Adipocyte (in vitro differentiated cells): ENCODE measurements around the gene UGT1A9.
"Not testable (repeated sequence)": the region's sequence is repeated elsewhere in the genome, so short reads cannot be mapped to it uniquely, and the experiment has no call there.

Source experiments
- DNase-seq: peaks from one replicate; pipeline ENCODE4 v3.0.0-alpha.2; 2015; ENCODE audit warnings: low read depth
- H3K27me3 ChIP-seq: replicated peaks from 2 replicates; pipeline ENCODE4 v1.7.0; 2013; ENCODE audit warnings: mild to moderate bottlenecking, low read length, moderate library complexity; ENCODE audit not compliant: control insufficient read depth, insufficient read depth
- H3K36me3 ChIP-seq: 2 replicates; pipeline ENCODE4 v1.7.0; 2013; ENCODE audit warnings: low read length, mild to moderate bottlenecking, moderate library complexity; ENCODE audit not compliant: control insufficient read depth, insufficient read depth, severe bottlenecking
- H3K4me1 ChIP-seq: 2 replicates; pipeline ENCODE4 v1.7.0; 2013; ENCODE audit warnings: mild to moderate bottlenecking, low read length, moderate library complexity; ENCODE audit not compliant: control insufficient read depth, insufficient read depth
- H3K4me3 ChIP-seq: 2 replicates; pipeline ENCODE4 v1.7.0; 2013; ENCODE audit warnings: mild to moderate bottlenecking, low read length, moderate library complexity
- H3K9ac ChIP-seq: 2 replicates; pipeline ENCODE4 v1.7.0; 2013; ENCODE audit warnings: mild to moderate bottlenecking, low read length, moderate library complexity
- H3K9me3 ChIP-seq: 2 replicates; pipeline ENCODE4 v1.7.0; 2013; ENCODE audit warnings: mild to moderate bottlenecking, low read length, moderate library complexity; ENCODE audit not compliant: control insufficient read depth

UGT1A9 gene

GRCh38 chr2:233747283-233747544 is 75.5 kb downstream of the UGT1A9 start:
- Histone ChIP-seq H3K36me3 (no peaks in the 10 kb centered on the region), H3K27me3 (peaks cover 4% of the 10 kb centered on the region), H3K4me3 (no peak overlapping the region), H3K9ac (no peak overlapping the region), H3K9me3 (peaks cover 4% of the 10 kb centered on the region), H3K4me1 (no peaks in the 10 kb centered on the region)
- DNase-seq = no peak

- not testable (repeated sequence) for H3K9me3 ChIP-seq, H3K4me3 ChIP-seq, H3K36me3 ChIP-seq, DNase-seq, H3K27me3 ChIP-seq, H3K4me1 ChIP-seq, H3K9ac ChIP-seq
These were observed 79.0 kb downstream of the UGT1A9 start for GRCh38 chr2:233750689-233751088.

GRCh38 chr2:233751212-233752009 is 79.7 kb downstream of the UGT1A9 start:
- H3K36me3 ChIP-seq, H3K27me3 ChIP-seq: not testable (repeated sequence)

GRCh38 chr2:233754872-233755611 is 83.3 kb downstream of the UGT1A9 start:
- Histone ChIP-seq H3K36me3 (no peaks in the 10 kb centered on the region), H3K9me3 (peaks cover 8% of the 10 kb centered on the region), H3K27me3 (no peaks in the 10 kb centered on the region), H3K4me3 (no peak overlapping the region), H3K4me1 (no peaks in the 10 kb centered on the region), H3K9ac (no peak overlapping the region)
- DNase-seq = no peak

More at GRCh38 chr2:233751212-233752009, 79.7 kb downstream of the UGT1A9 start:
- not testable (repeated sequence) for H3K4me3 ChIP-seq, H3K9ac ChIP-seq, H3K9me3 ChIP-seq, DNase-seq, H3K4me1 ChIP-seq

DNA sequence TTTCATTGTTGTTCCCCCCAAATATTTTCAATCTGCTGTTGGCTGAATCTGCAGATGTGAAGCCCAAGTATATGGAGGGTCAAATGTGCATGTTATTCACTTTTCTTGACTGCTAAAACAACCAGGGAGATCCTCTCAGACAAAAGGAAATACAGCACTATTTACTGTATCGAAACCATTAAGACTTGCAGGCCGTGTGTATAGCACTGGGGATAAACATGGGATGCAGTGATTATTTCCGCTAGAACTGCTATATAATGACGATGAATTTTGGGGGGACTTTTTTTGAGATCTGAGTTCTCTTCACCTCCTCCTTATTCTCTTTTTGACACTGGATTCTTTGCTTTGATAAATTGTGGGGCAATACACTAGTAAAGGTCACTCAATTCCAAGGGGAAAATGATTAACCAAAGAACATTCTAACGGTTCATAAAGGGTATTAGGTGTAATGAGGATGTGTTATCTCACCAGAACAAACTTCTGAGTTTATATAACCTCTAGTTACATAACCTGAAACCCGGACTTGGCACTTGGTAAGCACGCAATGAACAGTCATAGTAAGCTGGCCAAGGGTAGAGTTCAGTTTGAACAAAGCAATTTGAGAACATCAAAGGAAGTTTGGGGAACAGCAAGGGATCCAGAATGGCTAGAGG is 84.9 kb downstream of the UGT1A9 start:
- Histone ChIP-seq H3K4me1 (peaks cover 7% of the 10 kb centered on the region), H3K9me3 (peaks cover 4% of the 10 kb centered on the region), H3K4me3 (no peak overlapping the region), H3K36me3 (no peaks in the 10 kb centered on the region), H3K27me3 (no peaks in the 10 kb centered on the region), H3K9ac (no peak overlapping the region)
- DNase-seq = no peak

DNA sequence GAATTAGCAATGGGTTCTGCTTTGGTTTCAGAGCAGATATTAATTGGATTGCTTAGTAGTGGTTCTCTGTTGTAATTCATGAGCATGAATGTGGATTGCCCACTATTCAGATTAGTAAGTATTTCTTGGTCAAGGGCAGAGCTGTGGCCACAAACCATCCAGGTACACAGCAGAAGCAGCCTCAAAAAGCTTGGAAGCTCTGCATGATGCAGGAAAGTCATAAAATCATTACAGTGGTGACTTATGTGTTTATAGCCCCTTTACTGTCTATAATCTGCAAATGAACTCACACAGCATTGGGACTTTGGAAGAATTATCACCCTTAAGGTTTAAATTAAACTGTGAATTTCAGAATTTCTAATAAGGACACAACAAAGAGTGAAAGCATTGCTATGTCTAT is 86.4 kb downstream of the UGT1A9 start:
- Histone ChIP-seq H3K4me1 (peaks cover 9% of the 10 kb centered on the region), H3K4me3 (no peak overlapping the region), H3K9me3 (peaks cover 4% of the 10 kb centered on the region), H3K27me3 (no peaks in the 10 kb centered on the region), H3K36me3 (no peaks in the 10 kb centered on the region), H3K9ac (no peak overlapping the region)
- no peak for DNase-seq

DNA sequence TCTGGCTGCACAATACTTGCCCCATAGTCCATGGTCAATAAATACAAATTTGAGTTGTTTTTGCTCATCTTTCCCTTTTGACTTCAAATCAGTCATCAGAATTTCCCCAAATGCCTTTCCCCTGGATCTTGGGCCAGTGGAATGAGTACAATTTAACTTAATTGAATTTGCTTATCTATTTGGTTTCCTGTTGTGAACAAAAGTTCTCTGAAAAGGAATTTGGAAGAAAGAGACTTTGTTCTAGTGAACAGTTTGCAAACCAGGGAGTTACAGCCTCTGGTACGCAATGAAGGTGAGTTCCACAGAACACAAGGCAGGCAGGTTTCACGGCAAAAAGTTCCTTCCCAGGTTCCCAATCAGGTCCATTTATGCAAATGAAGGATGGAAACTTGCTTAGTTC is 87.2 kb downstream of the UGT1A9 start:
- peak; percentile 30 for DNase-seq
- no peaks in the 10 kb centered on the region for H3K27me3 ChIP-seq
- H3K4me1 ChIP-seq = peaks cover 9% of the 10 kb centered on the region
- no peaks in the 10 kb centered on the region for H3K9me3 ChIP-seq
- H3K9ac ChIP-seq = no peak overlapping the region
- H3K36me3 ChIP-seq = no peaks in the 10 kb centered on the region
- H3K4me3 ChIP-seq = no peak overlapping the region

- Histone ChIP-seq H3K4me3 (no peak within 1 kb of the TSS), H3K27me3 (no peaks in the 10 kb centered on the region), H3K4me1 (peaks cover 19% of the 10 kb centered on the region), H3K9ac (no peak within 1 kb of the TSS), H3K9me3 (no peaks in the 10 kb centered on the region), H3K36me3 (no peaks in the 10 kb centered on the region)
- no peak for DNase-seq
These were observed 88.3 kb downstream of the UGT1A9 start, which contains the start of gene UGT1A1 for GRCh38 chr2:233760043-233760442. TSS of gene UGT1A1 (plus strand) at chr2:233760270. CDS start at chr2:233760288, 18 bp downstream.

DNA sequence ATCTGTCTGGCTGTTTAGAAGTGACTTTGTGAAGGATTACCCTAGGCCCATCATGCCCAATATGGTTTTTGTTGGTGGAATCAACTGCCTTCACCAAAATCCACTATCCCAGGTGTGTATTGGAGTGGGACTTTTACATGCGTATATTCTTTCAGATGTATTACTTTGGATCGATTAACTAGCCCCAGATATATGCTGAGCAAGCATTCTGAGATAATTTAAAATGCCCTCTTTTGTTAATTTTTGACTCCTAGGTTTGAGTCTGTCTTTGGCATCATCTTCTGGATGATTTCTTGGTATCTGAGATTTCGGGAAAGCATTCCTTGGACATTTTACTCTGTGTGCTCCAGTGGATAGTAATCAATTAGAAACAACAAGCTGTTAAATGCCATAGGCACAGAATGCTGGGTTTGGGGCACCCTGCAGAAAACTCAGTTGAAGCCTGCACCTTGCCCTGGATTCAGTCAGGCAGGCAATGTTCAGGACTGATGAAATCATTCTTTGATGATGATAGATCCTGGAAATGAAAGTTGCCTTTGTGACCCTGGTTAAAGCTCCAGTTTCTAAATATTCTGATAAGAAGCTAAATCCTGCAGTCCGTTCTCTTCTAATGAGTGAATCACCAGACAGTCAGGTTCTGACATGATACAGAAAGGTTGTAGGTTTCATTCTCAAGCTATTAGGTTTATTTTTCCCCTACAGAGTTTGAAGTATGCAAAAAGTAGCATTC is 89.5 kb downstream of the UGT1A9 start:
- DNase-seq = peak; percentile 33
- Histone ChIP-seq H3K4me1 (peaks cover 19% of the 10 kb centered on the region), H3K9ac (no peak overlapping the region), H3K27me3 (no peaks in the 10 kb centered on the region), H3K4me3 (no peak overlapping the region), H3K9me3 (no peaks in the 10 kb centered on the region), H3K36me3 (no peaks in the 10 kb centered on the region)

DNA sequence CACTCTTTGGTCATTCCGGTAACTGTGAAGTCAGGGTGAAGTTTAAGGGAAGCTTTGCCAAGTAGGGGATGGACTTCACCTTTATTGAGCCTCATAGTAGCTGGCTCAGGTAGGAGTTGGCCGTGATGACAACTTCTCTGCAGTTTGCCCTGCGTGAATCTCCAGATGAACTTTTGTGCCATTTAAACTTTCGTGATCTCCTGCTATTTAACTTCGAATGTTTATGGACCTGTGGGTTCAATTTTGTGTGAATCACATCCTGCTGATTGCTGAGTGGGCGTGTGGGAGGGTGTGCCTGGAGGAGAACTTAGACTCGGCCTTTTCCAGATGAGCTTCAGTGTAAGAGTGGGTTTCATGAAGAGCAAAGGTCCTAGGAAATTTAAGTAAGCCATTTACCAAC is 92.6 kb downstream of the UGT1A9 start:
- Histone ChIP-seq H3K9me3 (no peaks in the 10 kb centered on the region), H3K27me3 (no peaks in the 10 kb centered on the region), H3K4me3 (no peak overlapping the region), H3K36me3 (no peaks in the 10 kb centered on the region), H3K4me1 (peaks cover 19% of the 10 kb centered on the region), H3K9ac (no peak overlapping the region)
- DNase-seq = peak; percentile 52

DNA sequence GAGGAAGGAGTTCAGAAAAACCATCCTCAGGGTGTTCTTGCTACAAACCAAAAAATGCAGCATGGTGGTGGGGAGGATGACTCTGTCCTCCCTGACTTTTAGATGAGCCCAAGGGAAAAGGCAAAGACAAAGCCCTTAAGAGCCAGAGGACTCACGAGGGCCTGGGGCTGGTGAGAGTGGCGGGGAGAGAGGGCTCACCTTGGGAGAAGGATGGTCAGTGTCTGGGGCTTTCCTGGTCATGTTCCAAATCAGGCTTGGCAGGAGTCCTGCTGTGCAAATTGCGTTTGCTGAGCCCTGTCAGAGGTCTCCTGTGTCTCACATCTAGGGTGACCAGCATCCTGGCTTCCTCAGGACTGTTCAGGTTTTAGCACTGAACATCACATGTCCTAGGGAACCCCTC is 93.1 kb downstream of the UGT1A9 start:
- Histone ChIP-seq H3K4me1 (peaks cover 19% of the 10 kb centered on the region), H3K9me3 (no peaks in the 10 kb centered on the region), H3K27me3 (no peaks in the 10 kb centered on the region), H3K4me3 (no peak overlapping the region), H3K36me3 (no peaks in the 10 kb centered on the region), H3K9ac (no peak overlapping the region)
- DNase-seq = no peak
